ENCODE data around the gene EIF3L. TPM values are rescaled to one million over a fixed set of nuclear protein-coding genes. Genes with fewer than 3 reads are reported as not detected.
A peak's percentile ranks its signal among the peaks of the same experiment; 100 is the strongest.

EIF3L gene
- total RNA-seq, 1 experiment from 2014 or later = 739 TPM

DNA sequence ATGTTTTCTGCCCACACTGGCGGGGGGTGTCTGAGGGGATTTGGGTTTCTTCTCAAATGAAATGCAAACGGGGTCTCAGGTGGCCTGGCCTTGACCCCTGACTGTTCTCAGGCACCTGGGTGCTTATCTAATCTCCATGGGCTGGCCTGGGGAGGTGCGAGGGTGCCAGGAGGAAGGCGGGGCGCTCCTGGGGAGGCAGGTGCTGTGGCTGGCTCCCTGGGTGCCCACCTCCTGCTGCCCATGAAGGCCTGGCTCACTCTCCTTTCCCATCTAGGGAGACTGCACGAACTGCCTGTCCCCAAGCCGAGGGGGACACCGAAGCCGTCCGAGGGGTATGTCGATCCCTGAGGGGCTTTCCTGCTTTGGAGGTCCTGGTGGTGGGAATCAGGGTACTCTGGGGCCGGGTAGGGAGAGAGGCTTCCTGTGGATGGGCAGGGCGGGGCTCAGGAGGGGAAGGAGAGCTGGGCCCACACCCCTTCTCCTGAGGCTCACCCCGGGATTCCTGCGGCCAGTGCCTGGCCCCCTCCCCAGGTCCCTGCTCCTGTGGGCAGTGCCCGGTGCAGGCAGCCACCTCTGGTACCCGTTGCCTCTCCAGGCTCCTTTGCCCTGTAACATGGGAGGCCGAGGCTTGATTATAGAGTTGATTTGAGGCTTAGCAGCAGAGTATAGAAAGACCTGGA lies 75.3 kb downstream of the EIF3L start:
- Histone ChIP-seq H3K79me1 (ENCODE audit: insufficient read depth, low read depth, low read length, poor library complexity, severe bottlenecking) (no peaks in the 10 kb centered on the region), H3K79me2 (ENCODE audit: insufficient read depth, low read length) (no peaks in the 10 kb centered on the region), H3K14ac (ENCODE audit: insufficient read depth, low read length) (no peak overlapping the region), H4K91ac (ENCODE audit: insufficient read length, low read depth, low read length) (no peak overlapping the region), H3K4me2 (ENCODE audit: insufficient read depth, insufficient read length, low read length) (no peak overlapping the region), H3K23me2 (ENCODE audit: insufficient read length, low read depth, low read length, poor library complexity, severe bottlenecking) (peaks cover 2% of the 10 kb centered on the region), H3K18ac (ENCODE audit: insufficient read length, low read depth, low read length) (no peak overlapping the region), H2BK20ac (ENCODE audit: low read depth, low read length, poor library complexity, severe bottlenecking) (no peak overlapping the region), H2BK15ac (ENCODE audit: low read depth, low read length) (no peak overlapping the region), H3T11ph (ENCODE audit: low read length) (no peak overlapping the region), H2AK5ac (ENCODE audit: insufficient read length, low read length) (no peak overlapping the region), H3K27me3 (ENCODE audit: insufficient read depth, low read length) (no peaks in the 10 kb centered on the region), H2BK120ac (ENCODE audit: low read depth, low read length, poor library complexity, severe bottlenecking) (no peak overlapping the region), H4K20me1 (ENCODE audit: control insufficient read depth, insufficient read depth, insufficient read length) (no peaks in the 10 kb centered on the region), H3K4me1 (ENCODE audit: insufficient read depth, low read length) (no peaks in the 10 kb centered on the region), H3K9me3 (ENCODE audit: control insufficient read depth, low read depth, low read length) (no peaks in the 10 kb centered on the region), H3K9ac (ENCODE audit: extremely low read depth, insufficient read length, low read length) (no peak overlapping the region), H3K4ac (ENCODE audit: low read depth, low read length) (no peak overlapping the region), H2AFZ (ENCODE audit: low read length) (no peak overlapping the region), H2BK5ac (ENCODE audit: insufficient read length, low read length) (no peak overlapping the region), H4K8ac (replicated peaks; ENCODE audit: insufficient read length, low read depth, low read length) (no peak overlapping the region), H3K23ac (ENCODE audit: insufficient read length, low read depth, low read length) (no peak overlapping the region), H2BK12ac (ENCODE audit: insufficient read length, low read depth, low read length) (no peak overlapping the region), H4K5ac (ENCODE audit: insufficient read length, low read depth, low read length) (no peak overlapping the region), H3K27ac (ENCODE audit: insufficient read length, low read depth, low read length) (no peak overlapping the region), H3K56ac (ENCODE audit: insufficient read length, low read depth, low read length) (no peak overlapping the region)
- Mint-ChIP-seq H3K27ac (peak overlapping the region in 2 of 3 experiments; percentile 55 to 91; a peak in 2 of 7 replicates), H3K27me3 (ENCODE audit: low read depth) (no peaks in the 10 kb centered on the region; the same call in 1 of the 2 replicates), H3K4me3 (no peak overlapping the region), H3K4me1 (0 out of 4 replicates have a peak, but pooled peaks cover 0 to 3% of the 10 kb centered on the region in 2 experiments), H3K9me3 (no peaks in the 10 kb centered on the region), H3K36me3 (ENCODE audit: insufficient read depth in 1 of 3, low read depth in 3 of 3) (peaks cover 0 to 53% (median 27%) of the 10 kb centered on the region in 3 experiments; a peak in 6 of 7 replicates)
- WGBS (ENCODE audit: extremely low coverage, insufficient read length, low lambda C conversion rate) = no CpG with 5 or more reads among the region's 18 CpGs
- no peak for TF ChIP-seq CTCF (conservative IDR thresholded peaks at IDR 0.05)
- no peak for DNase-seq

All from H9 (cell line).